Spleen (tissue), 7 donors: ENCODE measurements around the gene KIAA1328.

ENCODE experiments used
- POLR2A ChIP-seq, 3 donors: fragments of 450-650 bp; IDR thresholded peaks; one replicate each; pipeline ENCODE4 v1.5.1; 2017; ENCODE audit warnings: antibody characterized with exemption in 3 of 3, mild to moderate bottlenecking in 1 of 3
- POLR2AphosphoS5 ChIP-seq, 3 donors: sonication (generic); formaldehyde crosslinking; IDR thresholded peaks; one replicate each; pipeline ENCODE4 v1.5.1; 2017; ENCODE audit warnings: antibody characterized with exemption in 3 of 3
- TF ChIP-seq, protein P1 (sequence below), 11 experiments: fragments of 200-600 bp in 7 of 11; fragments of 450-650 bp in 4 of 11; sonication (generic) in 4 of 11; IDR thresholded peaks in 8 of 11; conservative IDR thresholded peaks in 3 of 11; 1 replicate in 7 of 11; 2 replicates in 4 of 11; pipeline versions ENCODE4 v1.4.0 to v1.8.0; 2016 to 2021; ENCODE audit warnings: antibody characterized with exemption in 11 of 11, inconsistent platforms in 4 of 11, mild to moderate bottlenecking in 1 of 11
- donor health status: DM: no; HTN: no; CAD: no; lungs with moderate emphysema.
- donor health status: DM: no; HTN: no; CAD: no.
- donor health status: DM: no; HTN: no; CAD: no.

DNA sequence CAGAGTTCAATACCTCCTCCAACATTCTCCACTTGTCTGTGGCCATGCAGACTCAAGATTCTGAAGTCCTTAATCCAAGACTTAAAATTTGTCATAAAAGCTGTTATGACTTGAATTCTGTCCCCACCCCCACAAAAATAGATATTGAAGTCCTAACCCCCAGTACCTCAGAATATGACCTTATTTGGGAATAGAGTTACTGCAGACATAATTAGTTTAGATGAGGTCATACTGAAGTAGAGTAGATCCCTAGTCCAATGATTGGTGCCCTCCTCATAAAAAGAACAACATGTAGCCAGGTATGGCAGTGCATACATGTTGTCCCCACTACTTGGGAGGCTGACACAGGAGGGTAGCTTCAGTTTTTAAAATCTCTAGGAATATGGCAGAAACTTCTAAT lies 9.3 kb upstream of the KIAA1328 start:
- TF ChIP-seq, protein P1, sequence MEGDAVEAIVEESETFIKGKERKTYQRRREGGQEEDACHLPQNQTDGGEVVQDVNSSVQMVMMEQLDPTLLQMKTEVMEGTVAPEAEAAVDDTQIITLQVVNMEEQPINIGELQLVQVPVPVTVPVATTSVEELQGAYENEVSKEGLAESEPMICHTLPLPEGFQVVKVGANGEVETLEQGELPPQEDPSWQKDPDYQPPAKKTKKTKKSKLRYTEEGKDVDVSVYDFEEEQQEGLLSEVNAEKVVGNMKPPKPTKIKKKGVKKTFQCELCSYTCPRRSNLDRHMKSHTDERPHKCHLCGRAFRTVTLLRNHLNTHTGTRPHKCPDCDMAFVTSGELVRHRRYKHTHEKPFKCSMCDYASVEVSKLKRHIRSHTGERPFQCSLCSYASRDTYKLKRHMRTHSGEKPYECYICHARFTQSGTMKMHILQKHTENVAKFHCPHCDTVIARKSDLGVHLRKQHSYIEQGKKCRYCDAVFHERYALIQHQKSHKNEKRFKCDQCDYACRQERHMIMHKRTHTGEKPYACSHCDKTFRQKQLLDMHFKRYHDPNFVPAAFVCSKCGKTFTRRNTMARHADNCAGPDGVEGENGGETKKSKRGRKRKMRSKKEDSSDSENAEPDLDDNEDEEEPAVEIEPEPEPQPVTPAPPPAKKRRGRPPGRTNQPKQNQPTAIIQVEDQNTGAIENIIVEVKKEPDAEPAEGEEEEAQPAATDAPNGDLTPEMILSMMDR (IDR thresholded peaks at IDR 0.05 in 8 of 11, conservative IDR thresholded peaks at IDR 0.05 in 3 of 11), result no peak
- no peak for TF ChIP-seq POLR2AphosphoS5 (IDR thresholded peaks at IDR 0.05)
- no peak for TF ChIP-seq POLR2A (IDR thresholded peaks at IDR 0.05)
